Measurements from ENCODE around the gene RSPO4. TPM values are rescaled to one million over a fixed set of nuclear protein-coding genes. Genes with fewer than 3 reads are reported as not detected.

RSPO4 gene
- total and polyA plus RNA-seq, 2 of the 8 experiments (the other 6 are each of a cell fraction or from before 2014, with no cell fraction given), result 3.4 to 6.4 TPM

DNA sequence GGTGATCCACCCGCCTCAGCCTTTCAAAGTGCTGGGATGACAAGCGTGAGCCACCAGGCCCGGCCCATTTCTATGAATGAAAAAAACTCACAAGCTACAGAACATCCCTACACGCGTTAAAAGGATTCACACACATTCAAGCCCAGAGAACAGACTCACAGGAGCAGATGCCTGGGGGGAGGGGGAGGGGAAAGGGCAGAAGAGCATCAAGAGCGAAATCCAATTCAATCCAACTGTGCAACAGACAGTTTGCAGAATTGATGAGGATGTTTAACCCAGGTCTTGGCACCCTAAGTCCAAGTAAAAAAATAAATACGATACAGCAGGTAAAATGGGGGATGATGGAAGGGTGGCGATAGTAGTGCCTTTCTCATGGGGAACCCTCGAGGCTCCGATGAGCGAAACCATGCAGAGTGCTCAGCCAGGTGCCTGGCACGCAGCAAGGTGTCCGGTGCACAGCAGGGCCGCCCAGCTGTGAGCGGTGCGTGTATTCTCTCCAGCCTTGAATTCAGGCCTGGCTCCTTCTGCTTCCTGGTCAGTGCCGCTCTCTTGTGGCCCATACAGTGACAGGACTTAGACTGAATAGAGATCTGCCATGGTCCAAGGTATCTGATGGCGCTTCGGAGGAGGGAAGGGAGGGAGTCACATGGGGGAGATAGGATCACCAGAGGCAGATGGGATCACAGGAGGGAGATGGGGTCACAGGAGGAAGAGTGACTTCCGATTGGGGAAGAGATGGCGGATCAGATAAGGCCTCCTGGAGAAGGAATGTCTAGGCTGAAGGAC, 50.5 kb downstream of the RSPO4 start:
- FAIRE-seq (no peak), DNase-seq (ENCODE audit: low read depth in 1 of 2, low spot score in 2 of 2) (no peak)
- Histone ChIP-seq H3K56ac (replicated peaks; ENCODE audit: insufficient read length, low read depth, low read length) (no peak overlapping the region), H2AFZ (ENCODE audit: low read length) (no peak overlapping the region), H3K23me2 (ENCODE audit: low read depth, low read length) (no peaks in the 10 kb centered on the region), H3K4me1 (replicated peaks in 1 of 4; ENCODE audit: control insufficient read depth in 3 of 4, insufficient read depth in 4 of 4, low read length in 3 of 4) (peaks cover 0 to 2% (median 0%) of the 10 kb centered on the region in 4 experiments; a peak in 2 of 7 replicates), H3K27me3 (replicated peaks in 1 of 4; ENCODE audit: control insufficient read depth in 3 of 4, extremely low read depth in 1 of 4, insufficient read depth in 3 of 4, low read length in 3 of 4) (peaks cover 0 to 3% (median 0%) of the 10 kb centered on the region in 4 experiments; a peak in 1 of 7 replicates), H3K9ac (replicated peaks in 1 of 4; ENCODE audit: extremely low read depth in 1 of 4, low read depth in 3 of 4, low read length in 3 of 4) (no peak overlapping the region), H3K79me2 (ENCODE audit: control insufficient read depth in 1 of 2, insufficient read depth in 2 of 2, low read length in 2 of 2) (no peaks in the 10 kb centered on the region), H3K4ac (replicated peaks; ENCODE audit: insufficient read length, low read depth, low read length) (no peak overlapping the region), H4K20me1 (replicated peaks in 1 of 2; ENCODE audit: control insufficient read depth in 1 of 2, insufficient read depth in 2 of 2, low read length in 2 of 2) (peaks cover 0 to 3% of the 10 kb centered on the region in 2 experiments), H3K4me2 (ENCODE audit: insufficient read depth in 1 of 2, low read depth in 2 of 2, low read length in 2 of 2) (no peak overlapping the region), H2BK15ac (ENCODE audit: low read length) (no peak overlapping the region), H2AK5ac (ENCODE audit: low read depth, low read length) (no peak overlapping the region), H3K9me3 (ENCODE audit: insufficient read depth in 2 of 2, low read depth in 1 of 2, low read length in 1 of 2) (no peaks in the 10 kb centered on the region), H3K27ac (ENCODE audit: low read depth, low read length) (no peak overlapping the region), H4K91ac (replicated peaks; ENCODE audit: insufficient read length, low read length) (no peak overlapping the region), H4K8ac (ENCODE audit: extremely low read depth, insufficient read depth, low read length) (no peak overlapping the region), H2BK120ac (replicated peaks; ENCODE audit: low read depth, low read length) (no peak overlapping the region), H4K5ac (ENCODE audit: insufficient read length, low read depth, low read length) (no peak overlapping the region), H3K18ac (ENCODE audit: extremely low read depth, low read length) (no peak overlapping the region), H3K4me3 (ENCODE audit: extremely low read depth in 1 of 4, insufficient read depth in 2 of 4, low read depth in 3 of 4, low read length in 4 of 4) (no peak overlapping the region), H2BK20ac (ENCODE audit: low read length) (no peak overlapping the region), H3K36me3 (ENCODE audit: control insufficient read depth in 2 of 4, insufficient read depth in 4 of 4, low read length in 3 of 4) (no peaks in the 10 kb centered on the region), H2BK5ac (ENCODE audit: low read depth, low read length) (no peak overlapping the region), H3K14ac (ENCODE audit: insufficient read length) (no peak overlapping the region), H3K79me1 (ENCODE audit: low read depth, low read length) (no peaks in the 10 kb centered on the region), H3K23ac (ENCODE audit: insufficient read length) (no peak overlapping the region), H2BK12ac (ENCODE audit: low read depth, low read length) (0 out of 2 replicates have a peak overlapping the region, but pooled peaks have one; percentile 52)
- POLR2A ChIA-PET (ENCODE audit: partially characterized antibody), result no interaction called here
- CTCF ChIA-PET (ENCODE audit: partially characterized antibody), result interaction anchor here (0.9 to 12.5 kb wide), 4 partner anchors 19 to 80 kb away, joined by 3 to 155 read pairs (median 5); no protein-coding TSS in a partner anchor
- TF ChIP-seq POU5F1 (IDR thresholded peaks at IDR 0.05; ENCODE audit: low read depth, low read length), result no peak
- TF ChIP-seq JUN (IDR thresholded peaks at IDR 0.05; ENCODE audit: low read depth, low read length), result no peak
- no peak for TF ChIP-seq HDAC6 (IDR thresholded peaks at IDR 0.05; ENCODE audit: low read depth, low read length)
- TF ChIP-seq KDM5A (IDR thresholded peaks at IDR 0.05; ENCODE audit: low read length), result no peak
- peak in 1 of 2 experiments; percentile 22; a peak in 2 of 4 replicates for TF ChIP-seq RAD21 (IDR thresholded peaks at IDR 0.05 in 1 of 2, conservative IDR thresholded peaks at IDR 0.05 in 1 of 2; ENCODE audit: low read depth in 2 of 2, low read length in 2 of 2)
- WGBS, 2 experiments (ENCODE audit: extremely low coverage in 1 of 2, insufficient coverage in 1 of 2, insufficient read length in 1 of 2, insufficient replicate concordance in 2 of 2, low coverage in 1 of 2, low lambda C conversion rate in 2 of 2, missing lambda C conversion rate in 1 of 2), result 92% methylated on average over 21 of the region's 21 CpGs; no CpG with 5 or more reads in 1 of the 2 experiments

All from H1 (cell line).